ENCODE results near the gene PLCG2.

Gene PLCG2

GRCh38 chr16:81782236-81782635, 3.1 kb downstream of the PLCG2 start:
- no peaks in the 10 kb centered on the region for H3K36me3 ChIP-seq
- no peaks in the 10 kb centered on the region for H3K4me1 ChIP-seq
- no peak for TF ChIP-seq CTCF (IDR thresholded peaks at IDR 0.05; ENCODE audit: low read depth, low read length)
- H3K4me3 ChIP-seq (ENCODE audit: low read depth, low read length), result no peak overlapping the region
- no peak for DNase-seq
- no peaks in the 10 kb centered on the region for H3K9me3 ChIP-seq
- peaks cover 49% of the 10 kb centered on the region for H3K27me3 ChIP-seq

GRCh38 chr16:81784072-81784795, 5.1 kb downstream of the PLCG2 start:
- Histone ChIP-seq H3K4me1 (no peaks in the 10 kb centered on the region), H3K36me3 (no peaks in the 10 kb centered on the region), H3K4me3 (ENCODE audit: low read depth, low read length) (no peak overlapping the region)

GRCh38 chr16:81785138-81785924, 6.2 kb downstream of the PLCG2 start:
- no peaks in the 10 kb centered on the region for H3K36me3 ChIP-seq
- TF ChIP-seq CTCF (IDR thresholded peaks at IDR 0.05; ENCODE audit: low read depth, low read length), result no peak
- DNase-seq, result no peak
- H3K4me3 ChIP-seq (ENCODE audit: low read depth, low read length), result no peak overlapping the region
- H3K4me1 ChIP-seq, result no peaks in the 10 kb centered on the region
- H3K9me3 ChIP-seq, result no peaks in the 10 kb centered on the region
- peaks cover 26% of the 10 kb centered on the region for H3K27me3 ChIP-seq

More at GRCh38 chr16:81784072-81784795, 5.1 kb downstream of the PLCG2 start:
- Histone ChIP-seq H3K9me3 (no peaks in the 10 kb centered on the region), H3K27me3 (peaks cover 37% of the 10 kb centered on the region)
- DNase-seq, result no peak
- no peak for TF ChIP-seq CTCF (IDR thresholded peaks at IDR 0.05; ENCODE audit: low read depth, low read length)

- H3K9me3 ChIP-seq, result no peaks in the 10 kb centered on the region
- DNase-seq, result no peak
- no peak for TF ChIP-seq CTCF (IDR thresholded peaks at IDR 0.05; ENCODE audit: low read depth, low read length)
- H3K36me3 ChIP-seq, result no peaks in the 10 kb centered on the region
- no peaks in the 10 kb centered on the region for H3K4me1 ChIP-seq
- no peak overlapping the region for H3K4me3 ChIP-seq (ENCODE audit: low read depth, low read length)
- peaks cover 20% of the 10 kb centered on the region for H3K27me3 ChIP-seq
These were observed 7.2 kb downstream of the PLCG2 start for GRCh38 chr16:81786321-81786720.

GRCh38 chr16:81786868-81787267, 7.8 kb downstream of the PLCG2 start:
- Histone ChIP-seq H3K36me3 (no peaks in the 10 kb centered on the region), H3K4me3 (ENCODE audit: low read depth, low read length) (no peak overlapping the region), H3K4me1 (no peaks in the 10 kb centered on the region), H3K9me3 (no peaks in the 10 kb centered on the region), H3K27me3 (peaks cover 16% of the 10 kb centered on the region)
- TF ChIP-seq CTCF (IDR thresholded peaks at IDR 0.05; ENCODE audit: low read depth, low read length), result no peak
- no peak for DNase-seq

- Histone ChIP-seq H3K4me3 (ENCODE audit: low read depth, low read length) (no peak overlapping the region), H3K27me3 (peaks cover 12% of the 10 kb centered on the region; the same call in 1 of the 2 replicates), H3K36me3 (no peaks in the 10 kb centered on the region)
These were observed 8.6 kb downstream of the PLCG2 start for GRCh38 chr16:81787659-81788058.

More at GRCh38 chr16:81787659-81788058, 8.6 kb downstream of the PLCG2 start:
- H3K9me3 ChIP-seq, result no peaks in the 10 kb centered on the region
- no peak for DNase-seq
- no peaks in the 10 kb centered on the region for H3K4me1 ChIP-seq
- TF ChIP-seq CTCF (IDR thresholded peaks at IDR 0.05; ENCODE audit: low read depth, low read length), result no peak

Measured in BE2C (cell line).